Smooth muscle cell (in vitro differentiated cells): Measurements from ENCODE around the gene ITLN2. TPM values are rescaled to one million over a fixed set of nuclear protein-coding genes. Genes with fewer than 3 reads are reported as not detected.

ENCODE experiments used
- DNase-seq: peaks from one replicate; lab custom pipeline; 2025; ENCODE audit not compliant: unreplicated experiment; lab: John Stamatoyannopoulos, UW
- H2AFZ ChIP-seq: fragments of 200-600 bp; sonication (generic); 2 replicates; pipeline ENCODE4 v1.6.0; 2016; ENCODE audit warnings: antibody characterized with exemption, low read depth, mild to moderate bottlenecking
- H3F3A ChIP-seq: fragments of 200-600 bp; sonication (generic); 2 replicates; pipeline ENCODE4 v1.6.0; 2017; ENCODE audit warnings: antibody characterized with exemption, low read depth
- H3K27ac ChIP-seq: fragments of 200-600 bp; sonication (generic); 2 replicates; pipeline ENCODE4 v1.5.1; 2016; ENCODE audit warnings: low read depth, mild to moderate bottlenecking
- H3K27me3 ChIP-seq: fragments of 200-600 bp; sonication (generic); 2 replicates; pipeline ENCODE4 v1.6.1; 2016; ENCODE audit warnings: low read depth, mild to moderate bottlenecking
- H3K36me3 ChIP-seq: fragments of 200-600 bp; sonication (generic); 2 replicates; pipeline ENCODE4 v1.5.1; 2016; ENCODE audit warnings: low read depth
- H3K4me1 ChIP-seq: fragments of 200-600 bp; sonication (generic); 2 replicates; pipeline ENCODE4 v1.5.1; 2016; ENCODE audit warnings: low read depth
- H3K4me2 ChIP-seq: fragments of 200-600 bp; sonication (generic); 2 replicates; pipeline ENCODE4 v1.6.0; 2016; ENCODE audit warnings: mild to moderate bottlenecking
- H3K4me3 ChIP-seq: fragments of 200-600 bp; sonication (generic); 2 replicates; pipeline ENCODE4 v1.5.1; 2016; ENCODE audit warnings: mild to moderate bottlenecking
- H3K79me2 ChIP-seq: fragments of 200-600 bp; sonication (generic); 2 replicates; pipeline ENCODE4 v1.6.0; 2016; ENCODE audit warnings: low read depth, mild to moderate bottlenecking
- H3K9ac ChIP-seq: fragments of 200-600 bp; sonication (generic); 2 replicates; pipeline ENCODE4 v1.6.0; 2016; ENCODE audit warnings: low read depth
- H3K9me3 ChIP-seq: fragments of 200-600 bp; sonication (generic); replicated peaks from 2 replicates; pipeline ENCODE4 v1.5.1; 2016; ENCODE audit warnings: low read depth
- H4K20me1 ChIP-seq: fragments of 200-600 bp; sonication (generic); 2 replicates; pipeline ENCODE4 v1.6.0; 2016; ENCODE audit warnings: low read depth
- WGBS: methylation state at CpG from one replicate; pipeline ENCODE4 v1.1.7; 2016; ENCODE audit warnings: low lambda C conversion rate; 5-methylcytosine and 5-hydroxymethylcytosine counted together
- polyA plus RNA-seq: library from polyadenylated mRNA; unstranded; fragments of >200 nt; fragmentation: Nextera tagmentation; extraction: Ambion mirVana; gene quantifications from 2 replicates; pipeline ENCODE4 v1.2.1, GENCODE V29; 2016
- total RNA-seq: library from RNA; depleted of rRNA; stranded (reverse); fragments of >200 nt; gene quantifications from 2 replicates; pipeline ENCODE4 v1.2.3, GENCODE V29; 2014
- TF ChIP-seq, protein P1 (sequence below): fragments of 200-600 bp; sonication (generic); IDR thresholded peaks from 2 replicates; pipeline ENCODE4 v1.5.1; 2017; ENCODE audit warnings: borderline replicate concordance, mild to moderate bottlenecking, antibody characterized with exemption; ENCODE audit not compliant: insufficient read depth, poor library complexity, severe bottlenecking

ITLN2 gene
- total and polyA plus RNA-seq, 2 experiments from 2014 or later: not detected

DNA sequence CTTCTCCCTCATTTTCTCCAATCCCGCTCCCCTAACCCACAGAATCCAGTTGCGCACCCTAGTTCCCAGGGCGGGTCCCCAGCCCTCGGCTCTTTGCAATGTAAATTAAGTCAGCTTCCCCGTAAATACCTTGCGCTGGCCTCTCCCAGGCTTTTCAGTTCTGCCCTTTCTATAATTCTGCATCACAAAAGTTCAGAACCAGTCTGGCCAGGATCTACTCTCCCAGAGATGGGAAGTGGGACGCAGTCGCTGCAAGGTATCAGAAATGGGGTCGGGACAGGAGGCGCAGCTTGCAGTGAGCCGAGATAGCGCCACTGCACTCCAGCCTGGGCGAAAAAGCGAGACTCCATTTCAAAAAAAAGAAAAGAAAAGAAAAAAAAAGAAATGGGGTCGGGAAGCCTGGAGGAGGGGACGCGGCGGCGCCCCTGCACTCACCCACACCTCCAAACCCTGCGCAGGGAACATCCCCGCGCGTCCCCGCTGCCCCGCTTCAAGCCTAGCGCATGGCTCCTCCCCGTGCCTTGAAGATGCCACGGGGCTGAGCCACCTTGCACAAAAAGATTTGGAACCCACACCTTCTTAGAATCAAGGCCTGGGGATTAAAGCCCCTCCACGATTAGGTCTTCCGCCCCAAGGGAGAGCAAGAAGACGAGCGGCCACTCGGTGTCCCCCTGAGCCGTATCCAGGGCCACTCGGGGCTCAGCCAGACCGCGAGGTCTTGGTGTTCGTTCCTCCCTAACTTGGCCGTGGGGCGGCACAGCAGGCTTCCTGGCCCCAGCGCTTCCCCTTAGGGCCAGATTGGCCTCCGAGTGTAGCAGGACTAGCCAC lies 27.2 kb upstream of the ITLN2 start:
- H3K4me2 ChIP-seq: peak overlapping the region; percentile 84
- DNase-seq: no peak
- H3F3A ChIP-seq: no peaks in the 10 kb centered on the region
- H3K9ac ChIP-seq: no peak overlapping the region
- H3K79me2 ChIP-seq: no peaks in the 10 kb centered on the region
- H3K4me3 ChIP-seq: peak overlapping the region; percentile 44
- peaks cover 9% of the 10 kb centered on the region for H3K4me1 ChIP-seq
- peaks cover 28% of the 10 kb centered on the region for H3K27me3 ChIP-seq
- TF ChIP-seq, protein P1, sequence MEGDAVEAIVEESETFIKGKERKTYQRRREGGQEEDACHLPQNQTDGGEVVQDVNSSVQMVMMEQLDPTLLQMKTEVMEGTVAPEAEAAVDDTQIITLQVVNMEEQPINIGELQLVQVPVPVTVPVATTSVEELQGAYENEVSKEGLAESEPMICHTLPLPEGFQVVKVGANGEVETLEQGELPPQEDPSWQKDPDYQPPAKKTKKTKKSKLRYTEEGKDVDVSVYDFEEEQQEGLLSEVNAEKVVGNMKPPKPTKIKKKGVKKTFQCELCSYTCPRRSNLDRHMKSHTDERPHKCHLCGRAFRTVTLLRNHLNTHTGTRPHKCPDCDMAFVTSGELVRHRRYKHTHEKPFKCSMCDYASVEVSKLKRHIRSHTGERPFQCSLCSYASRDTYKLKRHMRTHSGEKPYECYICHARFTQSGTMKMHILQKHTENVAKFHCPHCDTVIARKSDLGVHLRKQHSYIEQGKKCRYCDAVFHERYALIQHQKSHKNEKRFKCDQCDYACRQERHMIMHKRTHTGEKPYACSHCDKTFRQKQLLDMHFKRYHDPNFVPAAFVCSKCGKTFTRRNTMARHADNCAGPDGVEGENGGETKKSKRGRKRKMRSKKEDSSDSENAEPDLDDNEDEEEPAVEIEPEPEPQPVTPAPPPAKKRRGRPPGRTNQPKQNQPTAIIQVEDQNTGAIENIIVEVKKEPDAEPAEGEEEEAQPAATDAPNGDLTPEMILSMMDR: no peak
- no peaks in the 10 kb centered on the region for H3K36me3 ChIP-seq
- 10% methylated on average over 35 of the region's 42 CpGs for WGBS
- H4K20me1 ChIP-seq: no peaks in the 10 kb centered on the region
- H3K9me3 ChIP-seq: no peaks in the 10 kb centered on the region
- no peak overlapping the region for H3K27ac ChIP-seq
- H2AFZ ChIP-seq: peak overlapping the region; percentile 16

DNA sequence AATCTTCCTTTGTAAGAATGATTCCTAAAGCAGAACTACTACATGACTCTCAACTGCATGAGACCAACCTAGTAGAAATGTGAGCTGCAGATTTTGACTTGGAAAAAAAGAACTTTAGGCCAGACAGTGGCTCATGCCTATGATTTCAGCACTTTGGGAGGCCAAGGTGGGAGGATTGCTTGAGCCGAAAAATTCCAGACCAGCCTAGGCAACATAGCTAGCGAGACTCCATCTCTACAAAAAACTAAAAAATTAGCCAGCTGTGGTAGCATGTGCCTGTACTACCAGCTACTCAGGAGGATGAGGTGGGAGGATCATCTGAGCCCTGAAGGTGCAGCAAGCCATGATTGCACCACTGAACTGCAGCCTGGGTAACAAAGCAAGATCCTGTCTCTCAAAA lies 24.7 kb upstream of the ITLN2 start:
- H3K36me3 ChIP-seq: no peaks in the 10 kb centered on the region
- H3F3A ChIP-seq: no peaks in the 10 kb centered on the region
- no peaks in the 10 kb centered on the region for H3K79me2 ChIP-seq
- no peak for DNase-seq
- H3K4me1 ChIP-seq: peaks cover 9% of the 10 kb centered on the region
- H3K9ac ChIP-seq: no peak overlapping the region
- no peak overlapping the region for H3K4me2 ChIP-seq
- WGBS: 83% methylated on average over 2 of the region's 2 CpGs
- H3K4me3 ChIP-seq: no peak overlapping the region
- no peaks in the 10 kb centered on the region for H3K9me3 ChIP-seq
- TF ChIP-seq, protein P1: no peak
- no peaks in the 10 kb centered on the region for H4K20me1 ChIP-seq
- H3K27me3 ChIP-seq: peaks cover 28% of the 10 kb centered on the region
- no peak overlapping the region for H3K27ac ChIP-seq
- H2AFZ ChIP-seq: no peak overlapping the region

DNA sequence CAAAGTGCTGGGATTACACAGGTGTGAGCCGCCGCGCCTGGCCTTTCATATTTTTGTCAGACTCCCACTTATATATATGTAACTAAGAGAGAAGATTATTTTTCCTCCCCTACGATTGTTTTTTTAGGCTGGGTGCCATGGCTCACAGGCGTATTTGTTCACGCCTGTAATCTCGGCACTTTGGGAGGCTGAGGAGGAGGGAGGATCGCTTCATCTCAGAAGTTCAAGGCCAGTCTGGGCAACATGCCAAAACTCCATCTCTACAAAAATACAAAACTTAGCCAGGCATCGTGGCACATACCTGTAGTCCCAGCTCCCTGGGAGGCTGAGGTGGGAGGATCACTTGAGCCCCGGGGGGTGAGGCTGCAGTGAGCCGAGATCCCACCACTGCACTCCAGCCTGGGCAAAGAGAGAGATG lies 23.9 kb upstream of the ITLN2 start:
- H3K9ac ChIP-seq: no peak overlapping the region
- no peaks in the 10 kb centered on the region for H4K20me1 ChIP-seq
- H3F3A ChIP-seq: no peaks in the 10 kb centered on the region
- H3K27me3 ChIP-seq: peaks cover 28% of the 10 kb centered on the region
- no peaks in the 10 kb centered on the region for H3K79me2 ChIP-seq
- H3K4me1 ChIP-seq: peaks cover 9% of the 10 kb centered on the region
- TF ChIP-seq, protein P1: no peak
- H3K9me3 ChIP-seq: no peaks in the 10 kb centered on the region
- H3K27ac ChIP-seq: no peak overlapping the region
- no peak for DNase-seq
- WGBS: 89% methylated on average over 11 of the region's 11 CpGs
- H3K36me3 ChIP-seq: no peaks in the 10 kb centered on the region
- no peak overlapping the region for H3K4me2 ChIP-seq
- no peak overlapping the region for H2AFZ ChIP-seq
- no peak overlapping the region for H3K4me3 ChIP-seq

DNA sequence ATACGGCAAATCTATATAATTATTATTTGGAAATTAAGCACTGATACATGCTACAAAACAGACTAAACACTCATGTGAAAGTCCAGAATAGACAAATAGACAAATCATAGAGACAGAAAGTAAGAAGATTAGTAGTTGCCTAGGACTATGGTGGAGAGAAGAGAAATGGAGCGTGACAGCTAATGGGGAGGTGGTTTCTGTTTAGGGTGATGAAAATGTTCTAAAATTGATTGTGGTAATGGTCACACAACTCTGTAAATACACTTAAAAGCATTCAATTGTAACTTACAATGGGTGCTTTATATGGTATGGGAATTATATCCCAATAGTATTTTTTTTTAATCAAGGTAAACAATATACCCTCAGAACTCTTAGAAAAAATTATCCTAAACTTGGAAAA lies 20.4 kb upstream of the ITLN2 start:
- TF ChIP-seq, protein P1: no peak
- no peak overlapping the region for H3K4me2 ChIP-seq
- no peaks in the 10 kb centered on the region for H3K79me2 ChIP-seq
- no peaks in the 10 kb centered on the region for H4K20me1 ChIP-seq
- H3K4me3 ChIP-seq: no peak overlapping the region
- no peaks in the 10 kb centered on the region for H3K9me3 ChIP-seq
- H3K36me3 ChIP-seq: no peaks in the 10 kb centered on the region
- no peak overlapping the region for H3K9ac ChIP-seq
- no peak overlapping the region for H3K27ac ChIP-seq
- H3F3A ChIP-seq: no peaks in the 10 kb centered on the region
- H3K4me1 ChIP-seq: no peaks in the 10 kb centered on the region
- WGBS: 96% methylated on average over 2 of the region's 2 CpGs
- no peaks in the 10 kb centered on the region for H3K27me3 ChIP-seq
- DNase-seq: no peak
- H2AFZ ChIP-seq: no peak overlapping the region
